Muscle layer of duodenum (tissue), 2 donors: ENCODE measurements around the gene TTLL10.

Experiments
- H3K27ac ChIP-seq: one replicate; pipeline ENCODE4 v1.7.0; 2013; ENCODE audit warnings: mild to moderate bottlenecking, low read length
- H3K27me3 ChIP-seq: one replicate; pipeline ENCODE4 v1.7.0; 2013; ENCODE audit warnings: low read depth, mild to moderate bottlenecking, control low read depth, low read length
- H3K36me3 ChIP-seq, 2 donors: one replicate each; pipeline ENCODE4 v1.7.0; 2013; ENCODE audit warnings: low read length in 2 of 2, control low read depth in 1 of 2, mild to moderate bottlenecking in 1 of 2; ENCODE audit not compliant: insufficient read depth in 2 of 2, control insufficient read depth in 1 of 2
- H3K4me1 ChIP-seq, 2 donors: one replicate each; pipeline ENCODE4 v1.7.0; 2013; ENCODE audit warnings: low read length in 2 of 2, mild to moderate bottlenecking in 2 of 2, control low read depth in 1 of 2, moderate library complexity in 1 of 2; ENCODE audit not compliant: insufficient read depth in 2 of 2, control insufficient read depth in 1 of 2
- H3K4me3 ChIP-seq, 2 donors: one replicate each; pipeline ENCODE4 v1.7.0; 2013; ENCODE audit warnings: low read length in 2 of 2, low read depth in 1 of 2, mild to moderate bottlenecking in 1 of 2
- H3K9me3 ChIP-seq, 2 donors: one replicate each; pipeline ENCODE4 v1.7.0; 2013; ENCODE audit warnings: low read length in 2 of 2, control low read depth in 1 of 2, mild to moderate bottlenecking in 1 of 2; ENCODE audit not compliant: control insufficient read depth in 1 of 2
- donor health status: healthy.

TTLL10 gene

GRCh38 chr1:1246577-1247340 lies 73.1 kb downstream of the TTLL10 start, which contains the start of gene C1QTNF12:
TSS of gene C1QTNF12 (minus strand) at chr1:1246722. CDS start at chr1:1246690, 32 bp downstream.
- H3K27me3 ChIP-seq, result peaks cover 5% of the 10 kb centered on the region
- H3K4me3 ChIP-seq, result no peak within 1 kb of the TSS
- no peak within 1 kb of the TSS for H3K27ac ChIP-seq
- H3K9me3 ChIP-seq, result no peaks in the 10 kb centered on the region
- H3K4me1 ChIP-seq, result peaks cover 0 to 6% of the 10 kb centered on the region in 2 donors
- no peaks in the 10 kb centered on the region for H3K36me3 ChIP-seq

- Histone ChIP-seq H3K27me3 (peaks cover 5% of the 10 kb centered on the region), H3K36me3 (peaks cover 0 to 6% of the 10 kb centered on the region in 2 donors), H3K4me3 (no peak overlapping the region), H3K27ac (no peak overlapping the region), H3K9me3 (no peaks in the 10 kb centered on the region), H3K4me1 (peaks cover 0 to 6% of the 10 kb centered on the region in 2 donors)
Measured at GRCh38 chr1:1247341-1247913, 73.7 kb downstream of the TTLL10 start.
